ENCODE results near the gene FOXI1.
"Not testable (repeated sequence)": the region's sequence is repeated elsewhere in the genome, so short reads cannot be mapped to it uniquely, and the experiment has no call there.

FOXI1 gene

GRCh38 chr5:170094329-170094728 lies 11.4 kb upstream of the FOXI1 start:
- DNase-seq: not testable (repeated sequence)

- no peak for DNase-seq
Observed at GRCh38 chr5:170095646-170096045, 10.1 kb upstream of the FOXI1 start.

- DNase-seq: no peak
Observed at GRCh38 chr5:170097934-170098333, 7.8 kb upstream of the FOXI1 start.

- DNase-seq: peak; percentile 67
Observed at GRCh38 chr5:170100066-170100943, 5.4 kb upstream of the FOXI1 start.

GRCh38 chr5:170103447-170103846 lies 2.2 kb upstream of the FOXI1 start:
- DNase-seq: no peak

GRCh38 chr5:170104299-170104698 lies 1.4 kb upstream of the FOXI1 start:
- no peak for DNase-seq

- DNase-seq: no peak
Observed at GRCh38 chr5:170104710-170105109, 987 bp upstream of the FOXI1 start.

- no peak for DNase-seq
Observed at GRCh38 chr5:170107674-170108073, 2.0 kb downstream of the FOXI1 start.

- no peak for DNase-seq
Observed at GRCh38 chr5:170108266-170108785, 2.6 kb downstream of the FOXI1 start.

GRCh38 chr5:170109059-170110031 lies 3.6 kb downstream of the FOXI1 start:
- DNase-seq: no peak

GRCh38 chr5:170110403-170111087 lies 4.8 kb downstream of the FOXI1 start:
- no peak for DNase-seq

- no peak for DNase-seq
Observed at GRCh38 chr5:170111088-170111785, 5.5 kb downstream of the FOXI1 start.

- DNase-seq: no peak
Observed at GRCh38 chr5:170112876-170113521, 7.3 kb downstream of the FOXI1 start.

- DNase-seq: no peak
Observed at GRCh38 chr5:170113522-170113900, 7.8 kb downstream of the FOXI1 start.

GRCh38 chr5:170114271-170114670 lies 8.6 kb downstream of the FOXI1 start:
- no peak for DNase-seq

- DNase-seq: no peak
Observed at GRCh38 chr5:170115925-170116324, 10.2 kb downstream of the FOXI1 start.

- no peak for DNase-seq
Observed at GRCh38 chr5:170117736-170118135, 12.0 kb downstream of the FOXI1 start.

GRCh38 chr5:170120576-170120975 lies 14.9 kb downstream of the FOXI1 start:
- DNase-seq: no peak

GRCh38 chr5:170121321-170121720 lies 15.6 kb downstream of the FOXI1 start:
- DNase-seq: no peak

GRCh38 chr5:170126061-170126460 lies 20.4 kb downstream of the FOXI1 start:
- DNase-seq: no peak

- DNase-seq: no peak
Observed at GRCh38 chr5:170126626-170127025, 20.9 kb downstream of the FOXI1 start.

- DNase-seq: no peak
Observed at GRCh38 chr5:170131235-170131634, 25.5 kb downstream of the FOXI1 start.

Data from activated CD8-positive, alpha-beta memory T cell treated with anti-CD3 and anti-CD28 coated beads, Interleukin-2, amount 50 U/mL, for 4 hours (primary cell).